Measurements from ENCODE around the gene ST8SIA6.

DNA sequence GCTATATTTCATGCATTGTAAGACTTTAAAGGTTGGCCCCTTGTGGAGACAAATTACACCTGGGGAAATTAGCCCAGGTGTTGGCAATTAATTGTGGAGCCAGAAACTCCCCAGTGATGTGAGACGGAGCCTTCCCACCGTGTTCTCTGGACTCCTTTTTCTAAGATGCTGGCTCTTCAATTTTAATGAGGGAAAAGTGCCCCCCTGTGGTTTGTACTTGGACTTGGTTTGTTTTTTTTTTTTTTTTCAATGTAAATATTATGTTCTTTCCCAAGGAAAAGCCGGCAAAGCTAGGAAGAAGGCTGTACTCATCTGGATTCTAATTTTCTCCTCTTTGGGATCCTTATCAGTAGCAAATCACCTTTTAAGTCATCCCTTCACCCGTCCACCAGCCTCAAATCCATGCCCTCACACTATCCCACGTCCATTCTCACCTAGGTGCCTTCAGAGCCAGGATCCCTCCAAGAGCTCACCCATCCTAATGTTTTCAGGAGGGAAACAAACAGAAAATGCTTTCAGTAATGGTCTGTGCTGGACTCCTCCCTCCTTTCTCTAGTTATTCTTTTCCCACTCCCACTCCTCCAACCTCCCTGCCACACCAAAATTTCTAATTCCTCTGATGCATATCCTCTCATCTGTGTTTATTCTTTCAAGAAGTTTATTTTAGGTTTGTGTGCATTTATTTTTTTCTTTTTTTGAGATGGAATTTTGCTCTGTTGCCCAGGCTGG is 20.4 kb upstream of the ST8SIA6 start:
- TF ChIP-seq, protein P1, sequence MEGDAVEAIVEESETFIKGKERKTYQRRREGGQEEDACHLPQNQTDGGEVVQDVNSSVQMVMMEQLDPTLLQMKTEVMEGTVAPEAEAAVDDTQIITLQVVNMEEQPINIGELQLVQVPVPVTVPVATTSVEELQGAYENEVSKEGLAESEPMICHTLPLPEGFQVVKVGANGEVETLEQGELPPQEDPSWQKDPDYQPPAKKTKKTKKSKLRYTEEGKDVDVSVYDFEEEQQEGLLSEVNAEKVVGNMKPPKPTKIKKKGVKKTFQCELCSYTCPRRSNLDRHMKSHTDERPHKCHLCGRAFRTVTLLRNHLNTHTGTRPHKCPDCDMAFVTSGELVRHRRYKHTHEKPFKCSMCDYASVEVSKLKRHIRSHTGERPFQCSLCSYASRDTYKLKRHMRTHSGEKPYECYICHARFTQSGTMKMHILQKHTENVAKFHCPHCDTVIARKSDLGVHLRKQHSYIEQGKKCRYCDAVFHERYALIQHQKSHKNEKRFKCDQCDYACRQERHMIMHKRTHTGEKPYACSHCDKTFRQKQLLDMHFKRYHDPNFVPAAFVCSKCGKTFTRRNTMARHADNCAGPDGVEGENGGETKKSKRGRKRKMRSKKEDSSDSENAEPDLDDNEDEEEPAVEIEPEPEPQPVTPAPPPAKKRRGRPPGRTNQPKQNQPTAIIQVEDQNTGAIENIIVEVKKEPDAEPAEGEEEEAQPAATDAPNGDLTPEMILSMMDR (IDR thresholded peaks at IDR 0.05) = no peak
- TF ChIP-seq POLR2A (IDR thresholded peaks at IDR 0.05) = no peak

All from sigmoid colon (tissue), 3 donors.